ENCODE results near the gene SLC2A6. TPM values are rescaled to one million over a fixed set of nuclear protein-coding genes. Genes with fewer than 3 reads are reported as not detected.

SLC2A6 gene, protein sequence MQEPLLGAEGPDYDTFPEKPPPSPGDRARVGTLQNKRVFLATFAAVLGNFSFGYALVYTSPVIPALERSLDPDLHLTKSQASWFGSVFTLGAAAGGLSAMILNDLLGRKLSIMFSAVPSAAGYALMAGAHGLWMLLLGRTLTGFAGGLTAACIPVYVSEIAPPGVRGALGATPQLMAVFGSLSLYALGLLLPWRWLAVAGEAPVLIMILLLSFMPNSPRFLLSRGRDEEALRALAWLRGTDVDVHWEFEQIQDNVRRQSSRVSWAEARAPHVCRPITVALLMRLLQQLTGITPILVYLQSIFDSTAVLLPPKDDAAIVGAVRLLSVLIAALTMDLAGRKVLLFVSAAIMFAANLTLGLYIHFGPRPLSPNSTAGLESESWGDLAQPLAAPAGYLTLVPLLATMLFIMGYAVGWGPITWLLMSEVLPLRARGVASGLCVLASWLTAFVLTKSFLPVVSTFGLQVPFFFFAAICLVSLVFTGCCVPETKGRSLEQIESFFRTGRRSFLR
- total RNA-seq (2021; fragmentation: NEBNext Ultra II Directional; extraction: Animal tissue kit (Norgen Biotek cat#: 25700)) = 16.6 and 17.9 TPM in 2 replicates
- 17.8 and 18.6 TPM in 2 replicates for polyA plus RNA-seq (2011; rRNA removed)
- 16.9 TPM for polyA plus RNA-seq (2011; cell fraction: cytosol; rRNA removed)
- polyA plus RNA-seq (2011; cell fraction: nucleus; rRNA removed) = 22.9 TPM
- 9.1 to 15.8 TPM (median 14.0 TPM) in 4 replicates for polyA plus RNA-seq (2012, experiment 1 of 2)
- 13.7 TPM for polyA plus RNA-seq (2012, experiment 2 of 2)
- polyA plus RNA-seq (2013, experiment 1 of 2) = 21.9 TPM
- polyA plus RNA-seq (2013, experiment 2 of 2) = 21.5 TPM
- 8.2 and 10.5 TPM in 2 replicates for polyA minus RNA-seq (2011; rRNA and poly(A)+ RNA removed)
- polyA minus RNA-seq (2011; cell fraction: cytosol; rRNA and poly(A)+ RNA removed) = 13.1 TPM
- 23.1 TPM for polyA minus RNA-seq (2011; cell fraction: nucleus; rRNA and poly(A)+ RNA removed)
- long read RNA-seq, experiment 1, partial matches to known transcripts = 6 of 20 reads
- long read RNA-seq, experiment 1, other reads (novel, unspliced or antisense) = 14 of 20 reads
- long read RNA-seq, experiment 2, transcript SLC2A6-202 (10 exons, 2,528 nt) = major isoform, 7 of 13 reads
- long read RNA-seq, experiment 2, partial matches to known transcripts = 1 of 13 reads
- long read RNA-seq, experiment 2, other reads (novel, unspliced or antisense) = 4 of 13 reads

GRCh38 chr9:133478851-133479711 lies at the start of gene SLC2A6:
SLC2A6 (minus strand) TSS chr9:133479099; CDS start chr9:133479059, 40 bp downstream.
- Histone ChIP-seq H2BK15ac (ENCODE audit: low read length) (peak within 1 kb of the TSS; percentile 5; the same call in 1 of the 2 replicates), H4K8ac (ENCODE audit: extremely low read depth, insufficient read depth, low read length) (peak within 1 kb of the TSS; percentile 87), H3K23ac (ENCODE audit: insufficient read length) (no peak within 1 kb of the TSS), H3K79me1 (ENCODE audit: low read depth, low read length) (peaks cover 2% of the 10 kb centered on the region; the same call in 1 of the 2 replicates), H4K20me1 (replicated peaks in 1 of 2; ENCODE audit: control insufficient read depth in 1 of 2, insufficient read depth in 2 of 2, low read length in 2 of 2) (peaks cover 2 to 19% of the 10 kb centered on the region in 2 experiments), H4K5ac (ENCODE audit: insufficient read length, low read depth, low read length) (peak within 1 kb of the TSS; percentile 86), H3K18ac (ENCODE audit: extremely low read depth, low read length) (peak within 1 kb of the TSS; percentile 73), H2AFZ (ENCODE audit: low read length) (peak within 1 kb of the TSS; percentile 54; the same call in 1 of the 2 replicates), H3K36me3 (ENCODE audit: control insufficient read depth in 2 of 4, insufficient read depth in 4 of 4, low read length in 3 of 4) (peaks cover 0 to 14% (median 6%) of the 10 kb centered on the region in 4 experiments; a peak in 5 of 8 replicates), H2BK20ac (ENCODE audit: low read length) (no peak within 1 kb of the TSS), H2AK5ac (ENCODE audit: low read depth, low read length) (0 out of 2 replicates have a peak within 1 kb of the TSS, but pooled peaks have one; percentile 65), H3K79me2 (ENCODE audit: control insufficient read depth in 1 of 2, insufficient read depth in 2 of 2, low read length in 2 of 2) (peaks cover 0 to 6% of the 10 kb centered on the region in 2 experiments; a peak in 1 of 4 replicates), H3K9me3 (ENCODE audit: insufficient read depth in 2 of 2, low read depth in 1 of 2, low read length in 1 of 2) (no peaks in the 10 kb centered on the region), H3K23me2 (ENCODE audit: low read depth, low read length) (peaks cover 6% of the 10 kb centered on the region; the same call in 1 of the 2 replicates), H2BK12ac (ENCODE audit: low read depth, low read length) (peak within 1 kb of the TSS; percentile 68; the same call in 1 of the 2 replicates), H4K91ac (replicated peaks; ENCODE audit: insufficient read length, low read length) (peak within 1 kb of the TSS; percentile 96), H3K4ac (replicated peaks; ENCODE audit: insufficient read length, low read depth, low read length) (peak within 1 kb of the TSS; percentile 4), H3K9ac (replicated peaks in 1 of 4; ENCODE audit: extremely low read depth in 1 of 4, low read depth in 3 of 4, low read length in 3 of 4) (peak within 1 kb of the TSS in 3 of 4 experiments; percentile 35 to 37 (median 37); a peak in 4 of 7 replicates), H3K14ac (ENCODE audit: insufficient read length) (peak within 1 kb of the TSS; percentile 51), H2BK120ac (replicated peaks; ENCODE audit: low read depth, low read length) (peak within 1 kb of the TSS; percentile 88), H3K4me3 (ENCODE audit: extremely low read depth in 1 of 4, insufficient read depth in 2 of 4, low read depth in 3 of 4, low read length in 4 of 4) (peak within 1 kb of the TSS; percentile 57 to 81 (median 60)), H3K27ac (ENCODE audit: low read depth, low read length) (no peak within 1 kb of the TSS), H3K56ac (replicated peaks; ENCODE audit: insufficient read length, low read depth, low read length) (peak within 1 kb of the TSS; percentile 69), H2BK5ac (ENCODE audit: low read depth, low read length) (0 out of 2 replicates have a peak within 1 kb of the TSS, but pooled peaks have one; percentile 57), H3K4me1 (replicated peaks in 1 of 4; ENCODE audit: control insufficient read depth in 3 of 4, insufficient read depth in 4 of 4, low read length in 3 of 4) (peaks cover 0 to 7% (median 4%) of the 10 kb centered on the region in 4 experiments; a peak in 6 of 7 replicates), H3K27me3 (replicated peaks in 1 of 4; ENCODE audit: control insufficient read depth in 3 of 4, extremely low read depth in 1 of 4, insufficient read depth in 3 of 4, low read length in 3 of 4) (peaks cover 0 to 4% (median 0%) of the 10 kb centered on the region in 4 experiments; a peak in 2 of 7 replicates), H3K4me2 (ENCODE audit: insufficient read depth in 1 of 2, low read depth in 2 of 2, low read length in 2 of 2) (peak within 1 kb of the TSS; percentile 89 to 95)
- no peak for FAIRE-seq
- 2% methylated on average over 79 of the region's 84 CpGs; no CpG with 5 or more reads in 1 of the 2 experiments for WGBS, 2 experiments (ENCODE audit: extremely low coverage in 1 of 2, insufficient coverage in 1 of 2, insufficient read length in 1 of 2, insufficient replicate concordance in 2 of 2, low coverage in 1 of 2, low lambda C conversion rate in 2 of 2, missing lambda C conversion rate in 1 of 2)
- POLR2A ChIA-PET (ENCODE audit: partially characterized antibody) = interaction anchor here (0.5 to 3.4 kb wide), 10 partner anchors 11 to 200 kb away, joined by 3 to 19 read pairs (median 4); partner anchors contain the start of genes CACFD1, MED22, REXO4 and RPL7A
- CTCF ChIA-PET (ENCODE audit: partially characterized antibody) = interaction anchor here (0.6 to 3.4 kb wide), 12 partner anchors 8 to 278 kb away, joined by 3 to 13 read pairs (median 4); no protein-coding TSS in a partner anchor
- peak; percentile 74 to 94 for DNase-seq (ENCODE audit: low read depth in 1 of 2, low spot score in 2 of 2)
- TF ChIP-seq YY1 (IDR thresholded peaks at IDR 0.05; ENCODE audit: low read depth, low read length) (no peak), E2F6 (IDR thresholded peaks at IDR 0.05) (peak; percentile 81), SIX5 (IDR thresholded peaks at IDR 0.05; ENCODE audit: low read depth, low read length) (no peak)
